Raji (cell line): Measurements from ENCODE around the gene CTR9.

Source experiments
- POLR2A ChIP-seq: IDR thresholded peaks from 2 replicates; pipeline ENCODE4 v1.6.1; 2011; ENCODE audit warnings: low read depth, low read length, control low read depth; ENCODE audit not compliant: insufficient read depth

CTR9 gene

DNA sequence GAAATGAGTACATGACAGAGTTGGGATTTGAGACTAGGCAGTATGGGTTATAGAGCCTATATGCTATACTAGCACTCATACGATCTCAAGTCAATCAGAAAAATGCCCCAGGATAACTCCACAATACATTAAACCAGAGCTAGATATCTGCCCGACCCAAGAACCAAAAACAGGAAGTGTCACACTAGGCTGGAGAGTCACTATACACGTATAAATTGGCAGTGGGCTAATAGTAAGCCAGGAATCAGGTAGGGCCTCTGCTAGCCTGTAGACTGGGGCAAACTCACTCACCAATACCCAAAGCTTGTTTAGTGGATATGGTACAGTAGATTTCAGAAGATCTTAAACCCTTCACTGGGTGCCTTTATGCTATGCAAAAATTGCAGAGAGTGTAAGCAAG is 73.8 kb downstream of the CTR9 start:
- no peak for TF ChIP-seq POLR2A

GRCh38 chr11:10828402-10828801 is 77.4 kb downstream of the CTR9 start:
- TF ChIP-seq POLR2A, result no peak

DNA sequence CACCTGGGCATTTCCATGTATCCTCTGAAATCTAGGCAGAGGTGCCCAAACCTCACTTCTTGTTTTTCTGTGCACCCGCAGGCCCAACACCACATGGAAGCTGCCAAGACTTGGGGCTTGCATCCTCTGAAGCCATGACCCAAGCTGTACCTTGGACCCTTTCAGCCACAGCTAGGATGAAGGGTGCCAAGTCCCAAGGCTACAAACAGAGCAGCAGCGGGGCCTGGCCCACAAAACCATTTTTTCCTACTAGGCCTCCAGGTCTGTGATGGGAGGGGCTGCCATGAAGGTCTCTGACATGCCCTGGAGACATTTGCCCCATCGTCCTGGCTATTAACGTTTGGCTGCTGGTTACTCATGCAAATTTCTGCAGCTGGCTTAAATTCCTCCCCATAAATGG is 78.1 kb downstream of the CTR9 start:
- TF ChIP-seq POLR2A, result no peak
